Gastrocnemius medialis (tissue), 4 donors: Measurements from ENCODE around the gene APBA3.

Experiments used
- POLR2A ChIP-seq, 2 donors: fragments of 450-650 bp; IDR thresholded peaks; one replicate each; pipeline ENCODE4 v1.6.1; 2017; ENCODE audit warnings: antibody characterized with exemption in 2 of 2, mild to moderate bottlenecking in 2 of 2, moderate library complexity in 2 of 2
- TF ChIP-seq, protein P1 (sequence below), 5 experiments: fragments of 450-650 bp in 3 of 5; fragments of 200-600 bp in 2 of 5; sonication (generic) in 2 of 5; IDR thresholded peaks in 4 of 5; conservative IDR thresholded peaks in 1 of 5; 1 replicate in 4 of 5; 2 replicates in 1 of 5; pipeline ENCODE4 v1.5.1; 2016 to 2019; ENCODE audit warnings: antibody characterized with exemption in 5 of 5, mild to moderate bottlenecking in 3 of 5, moderate library complexity in 3 of 5

GRCh38 chr19:3751236-3751635 lies 10.3 kb downstream of the APBA3 start:
- TF ChIP-seq, protein P1, sequence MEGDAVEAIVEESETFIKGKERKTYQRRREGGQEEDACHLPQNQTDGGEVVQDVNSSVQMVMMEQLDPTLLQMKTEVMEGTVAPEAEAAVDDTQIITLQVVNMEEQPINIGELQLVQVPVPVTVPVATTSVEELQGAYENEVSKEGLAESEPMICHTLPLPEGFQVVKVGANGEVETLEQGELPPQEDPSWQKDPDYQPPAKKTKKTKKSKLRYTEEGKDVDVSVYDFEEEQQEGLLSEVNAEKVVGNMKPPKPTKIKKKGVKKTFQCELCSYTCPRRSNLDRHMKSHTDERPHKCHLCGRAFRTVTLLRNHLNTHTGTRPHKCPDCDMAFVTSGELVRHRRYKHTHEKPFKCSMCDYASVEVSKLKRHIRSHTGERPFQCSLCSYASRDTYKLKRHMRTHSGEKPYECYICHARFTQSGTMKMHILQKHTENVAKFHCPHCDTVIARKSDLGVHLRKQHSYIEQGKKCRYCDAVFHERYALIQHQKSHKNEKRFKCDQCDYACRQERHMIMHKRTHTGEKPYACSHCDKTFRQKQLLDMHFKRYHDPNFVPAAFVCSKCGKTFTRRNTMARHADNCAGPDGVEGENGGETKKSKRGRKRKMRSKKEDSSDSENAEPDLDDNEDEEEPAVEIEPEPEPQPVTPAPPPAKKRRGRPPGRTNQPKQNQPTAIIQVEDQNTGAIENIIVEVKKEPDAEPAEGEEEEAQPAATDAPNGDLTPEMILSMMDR (IDR thresholded peaks at IDR 0.05 in 4 of 5, conservative IDR thresholded peaks at IDR 0.05 in 1 of 5), result no peak
- TF ChIP-seq POLR2A (IDR thresholded peaks at IDR 0.05), result no peak
